Neural cell (in vitro differentiated cells): ENCODE measurements around the gene CC2D2B. TPM values are rescaled to one million over a fixed set of nuclear protein-coding genes. Genes with fewer than 3 reads are reported as not detected.

Experiments
- H2AFZ ChIP-seq: fragments of 200-600, 300-800 bp; sonication (generic), shearing (Covaris generic); 2 replicates; pipeline ENCODE4 v1.6.0; 2014; ENCODE audit warnings: low read depth, mild to moderate bottlenecking, antibody characterized with exemption, low read length, moderate library complexity
- H3F3A ChIP-seq: fragments of 200-600 bp; shearing (Covaris generic); 2 replicates; pipeline ENCODE4 v1.6.1; 2016; ENCODE audit warnings: mild to moderate bottlenecking, moderate library complexity, mixed read lengths, antibody characterized with exemption, low read length; ENCODE audit not compliant: insufficient read depth, poor library complexity, severe bottlenecking
- H3K27ac ChIP-seq: fragments of 200-600, 300-800 bp; sonication (generic), shearing (Covaris generic); 2 replicates; pipeline ENCODE4 v1.5.1; 2014; ENCODE audit warnings: mild to moderate bottlenecking, low read length, moderate library complexity
- H3K27me3 ChIP-seq: fragments of 300-800, 200-600 bp; sonication (generic), shearing (Covaris generic); 2 replicates; pipeline ENCODE4 v1.6.0; 2014; ENCODE audit warnings: mild to moderate bottlenecking, low read depth, low read length, moderate library complexity; ENCODE audit not compliant: insufficient read depth
- H3K36me3 ChIP-seq: fragments of 300-800, 200-600 bp; sonication (generic), shearing (Covaris generic); 2 replicates; pipeline ENCODE4 v1.5.1; 2014; ENCODE audit warnings: mild to moderate bottlenecking, antibody characterized with exemption, low read length, moderate library complexity; ENCODE audit not compliant: insufficient read depth
- H3K4me2 ChIP-seq: fragments of 300-800, 200-600 bp; sonication (generic), shearing (Covaris generic); 2 replicates; pipeline ENCODE4 v1.6.0; 2014; ENCODE audit warnings: mild to moderate bottlenecking, low read length
- H3K4me3 ChIP-seq: fragments of 300-800, 200-600 bp; sonication (generic), shearing (Covaris generic); 2 replicates; pipeline ENCODE4 v1.5.1; 2014; ENCODE audit warnings: mild to moderate bottlenecking, low read length, moderate library complexity
- H3K79me2 ChIP-seq: fragments of 200-600 bp; shearing (Covaris generic); replicated peaks from 2 replicates; pipeline ENCODE4 v1.6.0; 2014; ENCODE audit warnings: mild to moderate bottlenecking, low read length, moderate library complexity; ENCODE audit not compliant: insufficient read depth
- H3K9ac ChIP-seq: fragments of 300-800, 200-600 bp; sonication (generic), shearing (Covaris generic); 2 replicates; pipeline ENCODE4 v1.6.1; 2016; ENCODE audit warnings: mild to moderate bottlenecking, low read length, mixed read lengths
- H3K9me2 ChIP-seq: fragments of 200-600 bp; shearing (Covaris generic); 2 replicates; pipeline ENCODE4 v1.6.1; 2016; ENCODE audit warnings: mild to moderate bottlenecking, low read length, mixed read lengths; ENCODE audit not compliant: insufficient read depth
- H3K9me3 ChIP-seq: fragments of 200-600, 300-800 bp; sonication (generic), shearing (Covaris generic); 2 replicates; pipeline ENCODE4 v1.6.1; 2016; ENCODE audit warnings: mild to moderate bottlenecking, mixed run types, low read length, moderate library complexity, mixed read lengths
- H4K20me1 ChIP-seq: fragments of 200-600 bp; shearing (Covaris generic); 2 replicates; pipeline ENCODE4 v1.6.1; 2016; ENCODE audit warnings: mild to moderate bottlenecking, mixed run types; ENCODE audit not compliant: insufficient read depth
- CTCF ChIP-seq: fragments of 450-650 bp; IDR thresholded peaks from 2 replicates; pipeline ENCODE4 v1.5.1; 2014; ENCODE audit warnings: antibody characterized with exemption, mild to moderate bottlenecking, moderate library complexity; ENCODE audit not compliant: poor library complexity, severe bottlenecking
- EP300 ChIP-seq: fragments of 450-650 bp; conservative IDR thresholded peaks from 2 replicates; pipeline ENCODE4 v1.6.1; 2014; ENCODE audit warnings: antibody characterized with exemption, mild to moderate bottlenecking, moderate library complexity; ENCODE audit not compliant: poor library complexity, severe bottlenecking
- EZH2 ChIP-seq: fragments of 200-600, 300-800 bp; shearing (Covaris generic), sonication (generic); IDR thresholded peaks from 2 replicates; pipeline ENCODE4 v1.6.1; 2014; ENCODE audit warnings: antibody characterized with exemption, low read length, borderline replicate concordance, mild to moderate bottlenecking; ENCODE audit not compliant: insufficient read depth, poor library complexity, severe bottlenecking
- MXI1 ChIP-seq: fragments of 450-650 bp; conservative IDR thresholded peaks from 2 replicates; pipeline ENCODE4 v1.6.1; 2014; ENCODE audit warnings: antibody characterized with exemption, mild to moderate bottlenecking; ENCODE audit not compliant: poor library complexity, severe bottlenecking
- POLR2AphosphoS5 ChIP-seq: IDR thresholded peaks from 2 replicates; pipeline ENCODE4 v1.6.1; 2012
- RAD21 ChIP-seq: fragments of 450-650 bp; conservative IDR thresholded peaks from 2 replicates; pipeline ENCODE4 v1.6.1; 2014; ENCODE audit warnings: antibody characterized with exemption, mild to moderate bottlenecking, moderate library complexity
- REST ChIP-seq: IDR thresholded peaks from 2 replicates; pipeline ENCODE4 v1.6.1; 2012; ENCODE audit warnings: borderline replicate concordance
- SMC3 ChIP-seq: fragments of 450-650 bp; conservative IDR thresholded peaks from 2 replicates; pipeline ENCODE4 v1.6.1; 2014; ENCODE audit warnings: antibody characterized with exemption, mild to moderate bottlenecking, moderate library complexity; ENCODE audit not compliant: poor library complexity
- TAF1 ChIP-seq: IDR thresholded peaks from 2 replicates; pipeline ENCODE4 v1.6.1; 2012; ENCODE audit warnings: low read depth
- polyA plus RNA-seq: library from polyadenylated mRNA; depleted of rRNA; stranded (reverse); fragments of >200 nt; gene quantifications from 2 replicates; pipeline ENCODE4 v1.2.3, GENCODE V29; 2014

Gene CC2D2B
- polyA plus RNA-seq, 1 donor from 2014 or later, result 0.61 TPM

- Histone ChIP-seq H3K36me3 (no peaks in the 10 kb centered on the region), H3K4me3 (no peak overlapping the region), H3K27ac (no peak overlapping the region), H3K4me2 (no peak overlapping the region), H3K9ac (no peak overlapping the region), H2AFZ (no peak overlapping the region), H3F3A (no peaks in the 10 kb centered on the region), H3K79me2 (no peaks in the 10 kb centered on the region), H3K27me3 (no peaks in the 10 kb centered on the region), H4K20me1 (no peaks in the 10 kb centered on the region), H3K9me2 (no peaks in the 10 kb centered on the region), H3K9me3 (no peaks in the 10 kb centered on the region)
- TF ChIP-seq EZH2 (no peak), RAD21 (no peak), POLR2AphosphoS5 (no peak), MXI1 (no peak), EP300 (no peak), TAF1 (no peak), REST (no peak), SMC3 (no peak), CTCF (no peak)
Observed at GRCh38 chr10:96074776-96075175, 167.0 kb downstream of the CC2D2B start.

- Histone ChIP-seq H3K36me3 (no peaks in the 10 kb centered on the region), H3K4me2 (no peak overlapping the region), H3F3A (no peaks in the 10 kb centered on the region), H3K27me3 (no peaks in the 10 kb centered on the region), H2AFZ (no peak overlapping the region), H3K9me3 (no peaks in the 10 kb centered on the region), H3K9ac (no peak overlapping the region), H4K20me1 (no peaks in the 10 kb centered on the region), H3K9me2 (no peaks in the 10 kb centered on the region), H3K79me2 (no peaks in the 10 kb centered on the region), H3K4me3 (no peak overlapping the region), H3K27ac (no peak overlapping the region)
- TF ChIP-seq SMC3, result no peak
- no peak for TF ChIP-seq TAF1
- TF ChIP-seq CTCF, result no peak
- no peak for TF ChIP-seq REST
- no peak for TF ChIP-seq EP300
- TF ChIP-seq RAD21, result no peak
- no peak for TF ChIP-seq EZH2
- no peak for TF ChIP-seq POLR2AphosphoS5
- no peak for TF ChIP-seq MXI1
Observed at GRCh38 chr10:96075977-96076376, 168.2 kb downstream of the CC2D2B start.
